ENCODE measurements around the gene KCNIP4.

The KCNIP4 gene

GRCh38 chr4:21989351-21989750 is 40.8 kb upstream of the KCNIP4 start:
- H3K27me3 ChIP-seq (ENCODE audit: insufficient read depth, poor library complexity, severe bottlenecking) = no peaks in the 10 kb centered on the region
- H3K4me1 ChIP-seq (ENCODE audit: insufficient read depth, poor library complexity, severe bottlenecking) = no peaks in the 10 kb centered on the region
- DNase-seq (ENCODE audit: low spot score) (no peak), ATAC-seq (ENCODE audit: low read depth) (no peak)
- no peak overlapping the region for H3K27ac ChIP-seq (ENCODE audit: poor library complexity, severe bottlenecking)
- no peaks in the 10 kb centered on the region for H3K36me3 ChIP-seq (ENCODE audit: low read depth)
- H3K4me3 ChIP-seq (ENCODE audit: severe bottlenecking) = no peak overlapping the region
- no peaks in the 10 kb centered on the region for H3K9me3 ChIP-seq (ENCODE audit: severe bottlenecking)
- no peak for TF ChIP-seq CTCF (IDR thresholded peaks at IDR 0.05; ENCODE audit: poor library complexity, severe bottlenecking)

GRCh38 chr4:21986307-21986706 is 37.7 kb upstream of the KCNIP4 start:
- TF ChIP-seq CTCF (IDR thresholded peaks at IDR 0.05; ENCODE audit: poor library complexity, severe bottlenecking) = no peak
- no peaks in the 10 kb centered on the region for H3K27me3 ChIP-seq (ENCODE audit: insufficient read depth, poor library complexity, severe bottlenecking)
- H3K4me3 ChIP-seq (ENCODE audit: severe bottlenecking) = no peak overlapping the region
- H3K27ac ChIP-seq (ENCODE audit: poor library complexity, severe bottlenecking) = no peak overlapping the region
- no peak for DNase-seq (ENCODE audit: low spot score)
- no peaks in the 10 kb centered on the region for H3K4me1 ChIP-seq (ENCODE audit: insufficient read depth, poor library complexity, severe bottlenecking)
- H3K36me3 ChIP-seq (ENCODE audit: low read depth) = no peaks in the 10 kb centered on the region
- no peaks in the 10 kb centered on the region for H3K9me3 ChIP-seq (ENCODE audit: severe bottlenecking)
- no peak for ATAC-seq (ENCODE audit: low read depth)

GRCh38 chr4:21982087-21982486 is 33.5 kb upstream of the KCNIP4 start:
- ATAC-seq (ENCODE audit: low read depth) (no peak), DNase-seq (ENCODE audit: low spot score) (no peak)
- Histone ChIP-seq H3K4me1 (ENCODE audit: insufficient read depth, poor library complexity, severe bottlenecking) (no peaks in the 10 kb centered on the region), H3K36me3 (ENCODE audit: low read depth) (no peaks in the 10 kb centered on the region), H3K9me3 (ENCODE audit: severe bottlenecking) (no peaks in the 10 kb centered on the region), H3K27me3 (ENCODE audit: insufficient read depth, poor library complexity, severe bottlenecking) (no peaks in the 10 kb centered on the region), H3K4me3 (ENCODE audit: severe bottlenecking) (no peak overlapping the region), H3K27ac (ENCODE audit: poor library complexity, severe bottlenecking) (no peak overlapping the region)
- TF ChIP-seq CTCF (IDR thresholded peaks at IDR 0.05; ENCODE audit: poor library complexity, severe bottlenecking) = no peak

GRCh38 chr4:21979196-21979595 is 30.6 kb upstream of the KCNIP4 start:
- H3K36me3 ChIP-seq (ENCODE audit: low read depth) = no peaks in the 10 kb centered on the region
- H3K4me1 ChIP-seq (ENCODE audit: insufficient read depth, poor library complexity, severe bottlenecking) = no peaks in the 10 kb centered on the region
- DNase-seq (ENCODE audit: low spot score) = no peak
- H3K4me3 ChIP-seq (ENCODE audit: severe bottlenecking) = no peak overlapping the region
- TF ChIP-seq CTCF (IDR thresholded peaks at IDR 0.05; ENCODE audit: poor library complexity, severe bottlenecking) = no peak
- H3K27me3 ChIP-seq (ENCODE audit: insufficient read depth, poor library complexity, severe bottlenecking) = no peaks in the 10 kb centered on the region
- H3K9me3 ChIP-seq (ENCODE audit: severe bottlenecking) = no peaks in the 10 kb centered on the region
- ATAC-seq (ENCODE audit: low read depth) = no peak
- no peak overlapping the region for H3K27ac ChIP-seq (ENCODE audit: poor library complexity, severe bottlenecking)

GRCh38 chr4:21976166-21976565 is 27.6 kb upstream of the KCNIP4 start:
- no peak for DNase-seq (ENCODE audit: low spot score)
- Histone ChIP-seq H3K27me3 (ENCODE audit: insufficient read depth, poor library complexity, severe bottlenecking) (peaks cover 3% of the 10 kb centered on the region), H3K9me3 (ENCODE audit: severe bottlenecking) (no peaks in the 10 kb centered on the region), H3K27ac (ENCODE audit: poor library complexity, severe bottlenecking) (no peak overlapping the region), H3K4me3 (ENCODE audit: severe bottlenecking) (no peak overlapping the region), H3K36me3 (ENCODE audit: low read depth) (no peaks in the 10 kb centered on the region), H3K4me1 (ENCODE audit: insufficient read depth, poor library complexity, severe bottlenecking) (no peaks in the 10 kb centered on the region)
- ATAC-seq (ENCODE audit: low read depth) = no peak
- TF ChIP-seq CTCF (IDR thresholded peaks at IDR 0.05; ENCODE audit: poor library complexity, severe bottlenecking) = no peak
